Left renal pelvis (tissue), 4 donors: ENCODE results near the gene EDAR. TPM values are rescaled to one million over a fixed set of nuclear protein-coding genes. Genes with fewer than 3 reads are reported as not detected.

Source experiments
- DNase-seq, 4 donors: peaks; one replicate each; pipeline ENCODE4 v3.0.0-alpha.2; 2013; ENCODE audit warnings: low read depth in 4 of 4, low spot score in 3 of 4
- polyA plus RNA-seq, 4 donors: library from polyadenylated mRNA; unstranded; fragments of 120-200 nt; gene quantifications; one replicate each; pipeline ENCODE4 v1.2.1, GENCODE V29; 2013; ENCODE audit not compliant: insufficient read length in 4 of 4

EDAR gene
- polyA plus RNA-seq, 4 donors, result 1.6 to 3.5 (median 3.3) TPM

GRCh38 chr2:109005686-109006204, 16.7 kb upstream of the EDAR start:
- DNase-seq, result no peak

- no peak for DNase-seq
These were observed 12.2 kb upstream of the EDAR start for GRCh38 chr2:109001201-109001600.

- no peak for DNase-seq
These were observed 11.7 kb upstream of the EDAR start for GRCh38 chr2:109000738-109001137.

- no peak for DNase-seq
These were observed 9.9 kb upstream of the EDAR start for GRCh38 chr2:108998911-108999310.

GRCh38 chr2:108994178-108994577, 5.2 kb upstream of the EDAR start:
- no peak for DNase-seq

- no peak for DNase-seq
These were observed 4.3 kb upstream of the EDAR start for GRCh38 chr2:108993095-108993937.

GRCh38 chr2:108988076-108988795, 784 bp downstream of the EDAR start:
- DNase-seq, result no peak

GRCh38 chr2:108986916-108987510, 2.0 kb downstream of the EDAR start:
- no peak for DNase-seq

- DNase-seq, result no peak
These were observed 5.4 kb downstream of the EDAR start for GRCh38 chr2:108983610-108984009.

GRCh38 chr2:108983061-108983460, 6.0 kb downstream of the EDAR start:
- DNase-seq, result no peak

GRCh38 chr2:108982259-108982679, 6.8 kb downstream of the EDAR start:
- no peak for DNase-seq

GRCh38 chr2:108981846-108982245, 7.2 kb downstream of the EDAR start:
- DNase-seq, result no peak

- DNase-seq, result no peak
These were observed 8.9 kb downstream of the EDAR start for GRCh38 chr2:108980076-108980475.

GRCh38 chr2:108979461-108979860, 9.6 kb downstream of the EDAR start:
- no peak for DNase-seq

- DNase-seq, result no peak
These were observed 10.3 kb downstream of the EDAR start for GRCh38 chr2:108978709-108979111.

GRCh38 chr2:108975613-108976435, 13.2 kb downstream of the EDAR start:
- DNase-seq, result no peak

- DNase-seq, result no peak
These were observed 14.3 kb downstream of the EDAR start for GRCh38 chr2:108974674-108975073.

GRCh38 chr2:108972663-108973062, 16.4 kb downstream of the EDAR start:
- DNase-seq, result no peak

GRCh38 chr2:108971661-108972566, 17.1 kb downstream of the EDAR start:
- DNase-seq, result no peak
